GM18520 (cell line): Measurements from ENCODE around the gene AIFM2.

Experiments used
- ATAC-seq: cut with Tn5 transposase; IDR thresholded peaks from one replicate; pipeline ENCODE4 v1.9.1; 2021; ENCODE audit not compliant: unreplicated experiment

Gene AIFM2

DNA sequence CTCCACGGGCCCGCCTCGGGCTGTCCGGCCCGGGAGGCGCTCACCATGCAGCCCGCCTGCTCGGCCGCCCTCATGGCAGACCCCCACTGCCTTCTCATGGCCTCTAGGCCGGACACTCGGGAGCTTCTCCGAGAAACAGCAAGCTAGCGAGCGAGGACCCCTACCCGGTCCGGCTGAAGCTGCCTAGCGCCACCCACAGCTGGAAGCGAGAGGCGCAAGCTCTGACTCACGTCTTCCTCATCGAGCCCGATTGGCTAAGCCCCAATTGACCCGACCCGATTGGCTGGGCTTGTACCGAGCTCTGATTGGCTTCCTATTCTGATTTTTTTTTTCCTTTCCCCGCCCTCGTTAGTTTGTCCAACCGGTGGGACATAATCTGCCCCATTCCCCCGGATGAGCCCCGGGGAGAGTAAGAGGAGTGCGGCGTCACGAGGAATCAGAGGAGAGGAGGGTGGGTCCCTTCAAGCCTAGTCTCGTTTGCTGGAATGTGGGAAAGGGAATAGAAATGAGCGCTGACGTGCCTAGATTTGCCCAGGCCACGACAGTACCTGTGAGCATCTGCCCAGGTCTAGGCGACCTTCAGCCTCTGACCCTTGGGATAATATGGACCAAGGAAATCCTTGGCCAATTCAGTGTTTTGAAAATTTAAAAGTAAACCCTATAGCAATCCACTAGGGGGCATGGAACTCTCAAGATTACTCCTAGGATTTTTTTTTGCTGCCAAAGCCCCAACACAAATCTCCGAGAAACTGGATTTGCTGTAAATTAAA lies 14.0 kb upstream of the AIFM2 start, which contains the start of gene TYSND1:
TYSND1 (minus strand) TSS at position 212 of the 770 bp plus-strand sequence; CDS start at position 98, 114 bp downstream.
- ATAC-seq = peak; percentile 90

DNA sequence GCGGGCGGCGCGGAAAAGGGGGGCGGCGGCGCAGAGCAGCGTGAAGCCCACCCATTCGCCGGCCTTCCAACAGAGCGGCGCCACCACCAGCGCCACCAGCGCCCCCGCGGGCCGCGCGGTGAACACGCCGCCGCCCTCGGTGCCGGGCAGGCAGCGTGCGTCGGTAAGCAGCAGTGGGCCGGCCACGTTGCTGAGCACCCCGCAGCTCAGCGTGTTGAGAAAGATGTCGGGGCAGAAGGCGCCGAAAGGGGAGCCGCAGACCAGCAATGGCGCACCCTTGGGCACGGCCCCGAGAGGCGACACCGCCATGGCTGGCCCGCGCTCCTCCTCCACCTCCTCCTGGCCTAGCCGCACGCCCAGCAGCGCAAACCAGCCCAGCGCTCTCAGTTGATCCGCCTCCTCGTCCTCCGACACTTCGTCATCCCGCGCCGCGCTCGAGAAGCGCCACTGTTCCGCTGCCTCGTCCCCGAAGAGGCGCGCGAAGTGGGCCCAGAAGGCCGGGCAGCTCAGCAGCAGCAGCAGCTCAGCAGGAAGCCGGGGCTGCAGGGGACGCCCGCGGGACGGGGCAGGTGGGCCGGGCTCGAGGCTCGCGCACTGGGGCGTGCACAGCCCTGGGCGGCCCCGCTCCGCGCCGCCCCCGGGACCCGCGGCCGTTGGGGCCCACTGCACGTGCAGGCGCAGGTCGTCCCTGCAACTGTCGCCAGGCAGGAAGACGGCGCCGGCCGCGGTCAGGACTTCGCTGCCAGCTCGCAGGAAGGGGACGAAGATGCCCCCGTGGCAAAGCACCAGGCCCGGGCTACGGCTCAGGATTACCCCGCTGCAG lies 13.3 kb upstream of the AIFM2 start:
- ATAC-seq = peak; percentile 29

DNA sequence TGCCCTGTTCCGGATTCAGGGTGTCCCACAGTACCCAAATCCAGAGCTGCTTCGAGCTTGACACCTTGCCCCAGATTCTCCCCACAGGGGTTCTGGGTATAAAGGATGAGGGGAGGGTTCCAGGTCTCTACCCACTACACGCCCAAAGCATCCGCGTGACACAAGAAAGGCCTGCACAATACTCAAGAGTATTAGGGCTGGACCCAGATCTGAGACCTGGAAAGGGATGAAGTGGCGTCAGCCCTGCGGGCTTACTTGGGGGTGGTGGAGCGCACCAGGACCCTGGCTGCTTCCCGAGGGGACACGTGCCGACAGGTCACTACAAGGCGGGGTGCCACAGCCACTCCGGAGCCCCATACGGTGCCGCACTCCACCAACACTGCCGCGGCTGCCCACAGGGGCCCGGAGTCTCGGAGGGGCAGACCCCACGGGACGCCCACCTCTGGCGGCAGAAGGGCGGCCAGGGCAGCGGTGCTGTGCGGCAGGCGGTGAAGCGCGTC lies 12.6 kb upstream of the AIFM2 start:
- peak; percentile 4 for ATAC-seq

DNA sequence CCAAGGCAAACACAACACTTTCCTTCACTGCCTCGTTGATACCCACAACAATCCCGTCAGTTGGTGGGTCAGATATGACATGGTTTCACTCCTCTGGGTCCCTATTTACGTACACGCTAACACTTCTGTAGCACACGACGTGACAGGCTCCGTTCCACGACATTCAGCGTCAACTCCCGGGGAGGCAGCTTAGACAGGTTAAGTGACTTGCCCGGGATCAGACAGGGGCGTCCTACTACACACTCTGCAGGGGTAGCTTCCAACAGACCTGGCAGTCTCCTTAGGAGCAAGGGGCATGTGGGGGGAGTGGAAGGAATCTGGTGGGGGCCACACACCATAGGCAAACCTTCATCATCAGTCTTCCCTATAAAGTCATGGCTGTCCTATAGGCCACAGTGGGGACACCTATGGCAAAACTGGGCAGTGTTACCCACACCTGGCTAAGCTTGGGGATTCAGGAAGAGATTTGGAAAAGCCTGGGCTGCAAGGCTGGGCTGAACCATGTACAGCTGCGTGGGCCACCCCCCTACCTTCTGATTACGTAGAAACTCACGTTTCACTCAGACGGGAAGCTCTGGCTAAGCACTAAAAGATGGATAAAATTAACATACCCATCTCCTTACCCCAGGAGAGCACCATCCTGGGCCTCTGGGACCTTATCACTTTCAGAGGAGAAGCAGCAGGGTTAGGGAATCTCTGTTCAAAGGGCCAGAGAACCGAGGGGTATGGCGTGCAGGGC lies 11.9 kb upstream of the AIFM2 start:
- ATAC-seq = no peak

DNA sequence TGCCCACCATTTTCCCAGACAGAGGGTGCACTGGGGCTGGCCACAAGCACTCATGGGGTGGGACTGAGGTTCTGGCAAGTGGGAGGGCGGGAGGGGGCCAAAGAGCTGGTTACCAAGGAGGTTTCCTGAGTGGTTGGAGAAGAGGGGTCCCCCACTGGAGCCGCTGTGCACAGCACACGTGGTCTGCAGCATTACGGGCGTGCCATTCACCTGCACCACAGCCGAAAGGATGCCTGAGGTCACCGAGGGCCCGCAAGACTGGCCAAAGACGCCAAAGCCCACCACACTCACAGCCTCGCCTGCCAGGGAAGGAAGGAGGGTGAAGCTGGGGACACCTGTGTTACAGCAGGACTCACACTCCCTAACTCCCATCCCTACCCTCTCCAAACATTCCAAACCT lies 9.9 kb upstream of the AIFM2 start:
- no peak for ATAC-seq

DNA sequence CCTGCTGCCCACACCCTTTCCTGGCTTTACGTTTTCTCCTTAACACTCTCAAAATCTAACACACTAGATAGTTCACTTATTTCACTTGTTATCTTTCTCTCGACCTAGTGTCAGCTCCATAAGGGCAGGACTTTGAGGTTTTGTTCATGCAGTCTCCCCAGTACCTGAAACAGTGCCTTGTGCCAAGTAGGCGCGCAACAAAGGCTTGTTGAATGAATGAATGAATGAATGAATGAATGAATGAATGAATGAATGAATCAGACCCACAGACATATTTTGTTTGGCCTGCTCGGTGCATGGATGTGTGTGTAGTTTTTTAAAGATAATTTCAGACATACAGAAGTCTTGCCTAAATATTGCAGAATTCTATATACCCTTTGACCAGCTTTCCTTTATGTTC lies 7.7 kb upstream of the AIFM2 start:
- ATAC-seq = no peak

DNA sequence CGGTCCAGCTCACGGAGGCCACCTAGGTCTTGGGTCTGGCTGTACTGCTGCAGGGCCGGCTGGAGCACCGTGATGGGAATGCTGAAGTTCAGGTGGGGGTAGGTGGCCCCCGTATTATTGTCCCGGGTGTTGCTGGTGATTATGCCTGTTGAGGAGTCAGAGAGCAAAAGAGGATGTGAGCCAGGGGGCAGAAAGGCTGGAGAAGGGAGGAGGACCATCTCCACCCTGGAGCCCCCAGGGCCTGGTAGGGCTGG lies 7.3 kb upstream of the AIFM2 start:
- no peak for ATAC-seq

DNA sequence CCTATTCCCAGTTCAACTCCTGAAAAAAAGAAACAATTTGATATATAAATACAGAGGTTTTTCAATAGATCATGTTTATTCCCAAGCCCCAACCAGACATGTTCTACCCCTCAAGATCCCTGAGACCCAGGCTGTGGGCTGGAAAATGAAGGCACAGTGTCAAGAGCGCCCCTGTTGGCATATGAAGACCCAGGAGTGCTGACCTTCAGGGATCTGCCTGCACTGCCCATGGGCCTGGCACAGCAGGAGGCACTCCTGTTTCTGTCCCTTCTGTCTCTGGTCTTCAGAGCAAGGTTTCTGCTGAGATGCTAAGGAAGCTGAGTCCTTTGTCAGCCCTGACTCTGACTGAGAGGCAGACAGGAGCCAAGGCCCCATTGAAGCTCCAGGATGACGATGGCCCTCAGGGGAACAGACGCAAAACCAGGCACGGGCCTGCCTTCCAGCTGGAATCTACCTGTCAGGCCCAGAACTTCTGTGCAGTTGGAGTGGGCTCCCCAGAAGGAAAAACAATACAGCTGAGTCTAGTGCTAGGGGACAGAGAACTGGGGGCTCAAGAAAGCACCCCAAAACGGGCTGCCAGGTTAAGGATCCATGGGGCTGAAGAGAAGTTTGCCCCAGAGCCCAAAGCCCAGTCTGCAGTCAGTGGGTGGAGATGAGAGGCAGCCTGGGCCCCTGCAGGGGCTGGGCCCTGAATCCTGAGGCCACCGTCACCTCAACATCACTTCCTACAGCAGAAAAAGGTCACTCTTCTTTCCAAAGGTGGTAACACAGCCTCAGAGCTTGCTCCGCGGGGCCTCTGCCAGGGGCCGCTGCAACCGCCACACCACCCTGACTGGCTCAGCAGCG lies 6.7 kb upstream of the AIFM2 start:
- no peak for ATAC-seq

DNA sequence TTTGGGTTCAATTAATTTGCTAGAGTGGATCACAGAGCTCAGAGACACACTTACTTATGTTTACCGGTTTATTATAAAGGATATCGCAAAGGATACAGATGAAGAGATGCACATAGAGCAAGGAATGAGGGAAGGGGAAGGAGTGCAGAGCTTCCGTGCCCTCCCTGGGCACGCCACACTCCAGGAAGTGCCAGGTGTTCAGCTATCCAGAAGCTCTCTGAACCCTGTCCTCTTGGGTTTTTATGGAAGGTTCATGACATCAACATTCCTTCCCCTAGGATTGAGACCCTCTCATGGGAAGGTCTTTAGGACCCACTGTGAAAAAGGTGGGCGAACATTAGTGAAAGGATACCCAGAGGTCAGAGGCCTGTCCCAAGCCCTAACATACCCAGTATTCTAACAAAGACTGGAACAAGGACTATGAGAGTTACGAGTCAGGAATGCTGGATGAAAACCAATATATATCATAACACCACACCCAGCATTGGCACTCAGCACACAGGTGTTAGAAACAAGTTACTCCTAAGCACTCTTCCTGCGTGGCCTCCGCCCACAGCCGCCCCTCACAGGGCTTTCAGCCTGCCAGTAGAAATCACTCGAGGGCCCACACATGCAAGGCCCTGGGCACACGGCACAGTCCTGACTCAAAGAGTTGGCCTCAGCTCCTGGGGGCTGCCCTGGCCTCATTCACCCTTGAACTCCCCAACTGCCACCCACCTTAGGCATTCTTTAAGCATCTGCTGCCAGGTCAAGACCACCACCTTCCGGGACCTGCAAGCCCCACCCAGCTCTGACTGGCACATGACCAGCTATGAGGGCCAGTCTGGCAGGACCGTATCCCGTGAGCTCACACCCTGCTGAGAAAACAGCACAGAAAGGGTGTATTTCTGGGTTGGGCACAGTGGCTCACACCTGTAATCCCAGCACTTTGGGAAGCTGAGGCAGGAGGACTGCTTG lies 5.6 kb upstream of the AIFM2 start:
- ATAC-seq = no peak

DNA sequence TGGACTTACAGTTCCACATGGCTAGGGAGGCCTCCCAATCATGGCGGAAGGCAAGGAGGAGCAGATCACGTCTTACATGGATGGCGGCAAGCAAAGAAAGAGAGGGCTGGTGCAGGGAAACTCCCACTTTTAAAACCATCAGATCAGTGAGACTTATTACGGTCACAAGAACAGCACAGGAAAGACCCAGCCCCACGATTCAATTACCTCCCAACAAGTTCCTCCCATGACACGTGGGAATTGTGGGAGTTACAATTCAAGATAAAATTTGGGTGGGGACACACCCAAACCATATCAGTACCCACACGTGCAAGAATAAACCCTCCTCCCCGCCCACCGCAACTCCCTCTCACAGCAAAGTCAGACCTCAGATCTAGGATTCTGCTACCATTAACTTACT lies 4.5 kb upstream of the AIFM2 start:
- ATAC-seq = no peak

DNA sequence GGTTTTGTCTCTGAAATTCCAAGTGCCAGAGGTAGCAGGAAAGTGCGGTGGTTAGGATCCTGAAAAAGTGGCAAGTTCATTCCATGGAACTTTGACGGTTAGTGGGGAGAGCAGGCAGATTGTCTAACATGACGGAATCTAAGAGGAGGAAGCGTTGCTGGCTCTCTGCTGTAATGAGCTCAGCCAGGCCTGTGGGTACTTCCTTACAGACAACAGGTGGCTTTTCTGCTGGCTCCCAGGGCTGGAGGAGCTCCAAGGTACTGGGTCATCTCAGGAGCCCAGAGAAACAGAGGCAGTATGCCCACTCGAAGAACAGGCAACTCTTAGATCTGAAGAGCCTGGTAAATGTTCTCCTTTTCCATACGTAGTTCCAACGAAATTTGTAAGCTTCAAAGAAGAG lies 3.1 kb upstream of the AIFM2 start:
- no peak for ATAC-seq

DNA sequence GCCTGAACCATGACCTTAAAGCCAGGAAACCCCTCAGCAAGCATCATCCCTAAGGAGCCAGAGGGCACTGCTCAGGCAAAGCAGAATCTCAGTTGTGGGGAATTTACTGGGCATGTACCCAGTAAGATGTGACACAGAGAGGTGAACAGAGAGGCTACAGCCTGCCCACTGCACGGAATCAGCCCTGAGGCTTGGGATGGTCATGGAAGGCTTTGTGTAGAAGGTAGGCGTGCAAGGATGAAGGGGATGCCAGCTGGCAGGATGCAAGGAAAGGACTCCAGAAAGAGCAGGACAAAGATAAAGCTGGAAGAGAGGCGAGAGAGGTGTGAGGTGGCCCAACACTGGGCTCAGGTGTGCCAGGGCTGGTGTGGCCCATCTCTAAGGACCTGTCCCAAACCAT lies 2.4 kb upstream of the AIFM2 start:
- no peak for ATAC-seq

DNA sequence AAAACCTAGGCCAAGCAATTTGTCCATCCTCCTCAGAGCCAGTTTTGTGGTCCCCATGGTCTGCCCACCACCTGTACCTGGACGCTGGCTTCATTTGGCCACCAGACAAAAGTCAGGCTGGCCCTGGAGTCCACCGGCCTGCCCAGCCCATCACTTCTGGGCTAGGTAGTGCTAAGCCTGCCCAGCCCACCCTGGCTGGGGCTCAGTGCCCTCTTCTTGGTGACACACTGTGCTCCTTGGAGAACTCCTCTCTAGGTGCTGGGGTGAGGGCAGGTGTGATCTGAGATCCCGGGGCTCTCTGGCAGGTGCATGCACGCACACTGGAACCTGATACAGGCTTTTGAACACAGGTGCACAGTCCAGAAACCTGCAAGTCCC lies 1.1 kb downstream of the AIFM2 start:
- no peak for ATAC-seq

DNA sequence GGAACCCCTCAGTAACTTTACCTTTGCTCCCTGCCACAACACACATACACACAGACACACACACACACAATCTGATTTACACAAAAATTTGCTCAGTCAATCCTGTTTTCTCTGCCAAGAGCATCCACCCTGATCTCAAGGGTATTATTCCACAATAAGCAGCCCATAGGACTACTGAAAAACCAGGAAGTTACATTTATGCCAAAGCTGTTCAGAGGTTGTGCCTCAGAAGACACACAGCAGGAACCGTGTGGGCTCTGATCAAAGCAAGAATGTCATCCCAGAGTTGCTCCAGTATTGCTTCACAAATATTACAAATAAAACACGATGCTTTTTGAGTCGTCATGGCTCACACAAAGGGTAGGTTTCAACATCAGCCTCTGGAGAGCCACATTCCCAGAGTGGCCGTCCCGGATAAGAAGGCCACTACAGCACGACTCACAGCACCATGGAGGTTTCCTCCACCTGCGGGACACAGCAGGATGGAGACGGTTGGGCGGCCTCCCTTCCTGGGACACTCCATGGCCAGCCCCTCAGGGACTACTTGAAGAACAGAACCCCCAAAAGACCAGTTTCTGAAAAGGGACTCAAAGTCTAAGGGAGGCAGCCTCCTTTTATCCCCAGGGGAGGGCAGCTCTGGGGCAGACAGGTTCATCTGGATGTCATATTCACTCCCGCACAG lies 1.6 kb downstream of the AIFM2 start:
- no peak for ATAC-seq

DNA sequence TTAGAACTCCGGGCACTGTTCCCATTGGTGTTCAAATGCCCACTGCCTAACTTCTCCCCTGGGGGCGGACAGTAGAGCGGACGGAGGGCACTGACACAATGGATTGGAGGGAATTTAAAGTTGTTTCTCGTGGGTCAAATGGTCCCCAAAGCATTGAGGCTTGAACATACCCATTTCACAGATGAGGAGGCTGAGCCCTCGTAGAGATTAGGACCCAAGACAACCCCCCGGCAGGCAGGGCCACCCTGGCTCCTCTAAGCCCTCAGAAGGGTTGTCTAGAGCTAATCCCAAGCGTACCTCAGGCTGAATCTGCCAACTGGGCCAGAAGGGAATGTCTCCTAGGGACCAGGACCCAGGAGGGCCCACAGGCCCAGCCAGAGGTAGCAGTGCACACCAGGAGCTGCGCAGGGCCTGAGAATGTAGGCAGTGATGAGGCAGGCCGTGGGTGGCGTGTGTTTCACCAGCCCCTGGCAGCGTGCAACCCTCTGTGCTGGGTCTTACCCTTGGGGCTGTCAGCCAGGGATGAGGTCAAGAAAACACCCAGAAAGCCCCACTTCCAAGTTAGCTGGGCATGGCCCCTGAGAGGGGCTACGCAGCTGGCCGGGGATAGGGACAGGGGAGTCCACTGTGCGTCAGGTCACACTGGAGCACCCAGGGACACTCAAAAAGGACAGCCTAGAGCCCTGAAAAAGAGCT lies 5.8 kb downstream of the AIFM2 start:
- no peak for ATAC-seq

DNA sequence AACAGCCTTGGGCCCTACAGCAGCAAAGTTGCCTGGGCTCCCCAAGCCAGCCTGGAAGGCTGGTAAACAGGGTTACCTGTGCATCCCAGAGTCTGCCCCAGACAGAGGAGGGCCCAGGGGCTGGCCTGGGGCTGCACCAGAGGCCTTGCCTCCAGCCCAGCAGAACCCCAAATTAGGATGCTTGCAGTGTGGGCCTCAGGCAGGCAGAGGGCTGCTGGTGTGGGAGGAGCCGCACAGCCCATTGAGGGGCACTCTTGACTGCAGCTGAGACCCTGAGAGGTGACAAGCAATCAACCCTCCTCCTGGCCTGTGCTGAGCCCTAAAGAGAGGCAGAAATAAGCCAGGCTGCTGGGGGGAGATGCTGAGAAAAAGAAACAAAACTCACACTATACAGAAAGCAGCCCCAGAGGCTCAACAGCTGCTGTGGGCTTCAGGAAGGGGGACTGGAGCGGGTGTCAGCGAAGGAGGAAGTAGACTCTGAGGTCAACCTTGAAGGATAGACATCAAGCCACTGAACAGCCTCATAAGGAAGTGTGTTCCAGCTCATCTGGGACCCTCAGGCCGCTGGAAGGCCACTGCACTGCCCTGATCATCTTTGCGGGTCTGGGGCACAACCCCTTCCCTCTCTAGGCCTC lies 6.6 kb downstream of the AIFM2 start:
- no peak for ATAC-seq

DNA sequence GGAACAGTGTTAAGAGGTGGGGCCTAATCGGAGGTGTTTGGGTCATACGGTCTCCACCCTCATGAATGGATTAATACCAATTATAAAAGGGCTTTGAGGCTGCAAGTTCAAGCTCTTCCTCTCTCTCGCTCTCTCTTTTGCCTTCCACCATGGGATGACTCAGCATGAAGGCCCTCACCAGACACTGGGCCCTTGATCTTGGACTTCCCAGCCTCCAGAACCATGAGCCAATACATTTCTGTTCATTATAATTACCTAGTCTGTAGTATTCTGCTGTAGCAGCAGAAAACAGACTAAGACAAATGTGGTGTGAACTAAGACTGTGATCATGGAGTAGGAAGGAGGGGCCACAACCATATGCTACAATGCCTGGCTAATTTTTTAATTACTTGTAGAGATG lies 7.7 kb downstream of the AIFM2 start:
- no peak for ATAC-seq

DNA sequence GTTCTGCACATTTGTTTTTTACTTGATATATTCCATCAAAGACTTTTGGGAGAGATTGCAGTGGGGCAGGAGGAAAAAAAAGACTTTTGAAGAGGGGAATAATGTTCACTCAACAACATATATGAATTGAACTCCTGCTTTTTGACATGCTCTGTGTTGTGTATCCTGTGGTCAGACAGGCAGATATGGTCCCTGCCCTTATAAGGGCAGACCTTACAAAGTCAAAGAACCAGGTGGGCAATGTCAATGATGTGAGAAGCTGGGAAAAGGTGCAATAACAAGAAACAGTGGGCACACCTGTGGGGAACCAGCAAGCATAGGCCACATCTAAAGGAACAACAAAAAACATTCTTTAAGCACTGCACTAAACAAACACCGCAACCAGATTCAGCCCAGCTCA lies 8.2 kb downstream of the AIFM2 start:
- no peak for ATAC-seq
